GM20000 (cell line): Measurements from ENCODE around the gene HRAS.
A peak's percentile ranks its signal among the peaks of the same experiment; 100 is the strongest.

ENCODE experiments used
- DNase-seq: peaks from one replicate; pipeline ENCODE4 v3.0.0; 2012; ENCODE audit warnings: low spot score
- TF ChIP-seq, protein P1 (sequence below): IDR thresholded peaks from 2 replicates; pipeline ENCODE4 v1.5.1; 2012; ENCODE audit warnings: mild to moderate bottlenecking, control low read depth; ENCODE audit errors: extremely low read depth, missing control alignments

Gene HRAS

DNA sequence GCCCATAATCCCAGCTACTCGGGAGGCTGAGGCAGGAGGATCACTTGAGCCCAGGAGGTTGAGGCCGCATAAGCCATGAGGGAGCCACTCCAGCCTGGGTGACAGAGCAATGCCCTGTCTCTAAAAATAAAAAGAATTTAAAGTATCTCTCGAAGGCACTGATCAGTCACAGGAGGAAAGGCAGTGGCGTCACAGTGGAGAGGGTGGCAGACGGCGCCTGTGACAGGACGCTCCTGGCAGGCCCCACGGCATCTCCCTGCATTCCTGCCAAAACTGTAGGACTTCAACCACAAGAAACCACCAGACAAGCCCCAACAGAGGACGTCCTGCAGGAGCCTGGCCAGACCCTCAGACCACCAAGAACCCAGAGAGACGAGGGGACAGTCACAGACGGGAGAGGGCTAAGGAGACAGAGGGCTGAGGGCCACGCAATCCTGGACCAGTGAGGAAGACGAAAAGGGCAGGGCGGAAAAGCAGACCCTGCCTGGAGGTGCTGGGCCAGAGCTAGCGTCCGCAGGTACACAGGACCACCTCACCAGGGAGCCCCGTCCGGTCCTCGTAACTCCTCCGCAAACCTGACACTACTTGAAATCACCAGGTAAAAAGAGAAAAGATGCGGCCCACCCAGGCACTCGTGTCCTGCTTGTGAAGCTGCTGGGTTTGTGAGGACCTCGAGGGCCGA, 34.2 kb downstream of the HRAS start:
- peak; percentile 31 for DNase-seq

DNA sequence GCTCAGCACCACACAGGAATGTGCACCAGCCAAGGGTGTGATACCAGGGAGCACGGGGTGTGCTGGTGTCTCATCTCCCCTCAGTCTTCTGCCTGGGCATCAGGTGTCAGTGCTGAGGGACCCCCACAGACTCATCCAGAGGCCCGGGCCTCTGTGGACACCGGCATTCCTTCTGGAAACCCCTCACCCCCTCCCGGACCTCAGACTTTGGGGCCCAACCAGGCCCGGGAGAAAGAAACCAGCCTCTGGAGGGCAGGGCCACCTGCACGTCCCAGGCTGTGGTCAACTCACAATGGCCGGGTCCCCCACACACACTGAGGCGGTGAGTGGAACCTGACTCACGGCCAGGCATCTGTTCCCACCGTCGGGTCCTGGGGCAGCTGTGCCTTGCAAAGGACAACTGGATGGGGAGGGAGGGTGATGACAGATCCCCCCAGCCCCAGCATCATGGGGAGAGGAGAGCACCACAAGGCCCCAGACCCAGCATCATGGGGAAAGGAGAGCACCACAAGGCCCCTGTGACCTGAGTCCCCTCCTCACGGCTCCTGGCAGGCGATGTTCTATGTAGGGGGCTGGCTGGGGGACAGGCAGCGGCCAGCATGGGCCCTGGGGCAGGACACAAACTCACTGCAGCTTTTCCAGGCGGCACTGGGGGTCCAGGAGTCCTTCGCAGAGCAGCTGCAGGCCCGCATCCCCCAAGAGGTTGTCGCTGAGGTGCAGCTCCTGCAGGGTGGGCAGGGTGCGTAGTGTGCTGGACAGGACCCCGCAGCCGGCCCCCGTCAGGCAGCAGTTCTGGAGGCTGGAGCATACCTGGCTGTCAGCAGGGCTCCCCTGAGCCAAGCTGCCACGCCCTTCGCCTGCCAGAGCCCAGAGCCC, 35.9 kb downstream of the HRAS start:
- DNase-seq: no peak
- TF ChIP-seq, protein P1, sequence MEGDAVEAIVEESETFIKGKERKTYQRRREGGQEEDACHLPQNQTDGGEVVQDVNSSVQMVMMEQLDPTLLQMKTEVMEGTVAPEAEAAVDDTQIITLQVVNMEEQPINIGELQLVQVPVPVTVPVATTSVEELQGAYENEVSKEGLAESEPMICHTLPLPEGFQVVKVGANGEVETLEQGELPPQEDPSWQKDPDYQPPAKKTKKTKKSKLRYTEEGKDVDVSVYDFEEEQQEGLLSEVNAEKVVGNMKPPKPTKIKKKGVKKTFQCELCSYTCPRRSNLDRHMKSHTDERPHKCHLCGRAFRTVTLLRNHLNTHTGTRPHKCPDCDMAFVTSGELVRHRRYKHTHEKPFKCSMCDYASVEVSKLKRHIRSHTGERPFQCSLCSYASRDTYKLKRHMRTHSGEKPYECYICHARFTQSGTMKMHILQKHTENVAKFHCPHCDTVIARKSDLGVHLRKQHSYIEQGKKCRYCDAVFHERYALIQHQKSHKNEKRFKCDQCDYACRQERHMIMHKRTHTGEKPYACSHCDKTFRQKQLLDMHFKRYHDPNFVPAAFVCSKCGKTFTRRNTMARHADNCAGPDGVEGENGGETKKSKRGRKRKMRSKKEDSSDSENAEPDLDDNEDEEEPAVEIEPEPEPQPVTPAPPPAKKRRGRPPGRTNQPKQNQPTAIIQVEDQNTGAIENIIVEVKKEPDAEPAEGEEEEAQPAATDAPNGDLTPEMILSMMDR: no peak

More for the DNA sequence above, 34.2 kb downstream of the HRAS start:
- TF ChIP-seq, protein P1: no peak

DNA sequence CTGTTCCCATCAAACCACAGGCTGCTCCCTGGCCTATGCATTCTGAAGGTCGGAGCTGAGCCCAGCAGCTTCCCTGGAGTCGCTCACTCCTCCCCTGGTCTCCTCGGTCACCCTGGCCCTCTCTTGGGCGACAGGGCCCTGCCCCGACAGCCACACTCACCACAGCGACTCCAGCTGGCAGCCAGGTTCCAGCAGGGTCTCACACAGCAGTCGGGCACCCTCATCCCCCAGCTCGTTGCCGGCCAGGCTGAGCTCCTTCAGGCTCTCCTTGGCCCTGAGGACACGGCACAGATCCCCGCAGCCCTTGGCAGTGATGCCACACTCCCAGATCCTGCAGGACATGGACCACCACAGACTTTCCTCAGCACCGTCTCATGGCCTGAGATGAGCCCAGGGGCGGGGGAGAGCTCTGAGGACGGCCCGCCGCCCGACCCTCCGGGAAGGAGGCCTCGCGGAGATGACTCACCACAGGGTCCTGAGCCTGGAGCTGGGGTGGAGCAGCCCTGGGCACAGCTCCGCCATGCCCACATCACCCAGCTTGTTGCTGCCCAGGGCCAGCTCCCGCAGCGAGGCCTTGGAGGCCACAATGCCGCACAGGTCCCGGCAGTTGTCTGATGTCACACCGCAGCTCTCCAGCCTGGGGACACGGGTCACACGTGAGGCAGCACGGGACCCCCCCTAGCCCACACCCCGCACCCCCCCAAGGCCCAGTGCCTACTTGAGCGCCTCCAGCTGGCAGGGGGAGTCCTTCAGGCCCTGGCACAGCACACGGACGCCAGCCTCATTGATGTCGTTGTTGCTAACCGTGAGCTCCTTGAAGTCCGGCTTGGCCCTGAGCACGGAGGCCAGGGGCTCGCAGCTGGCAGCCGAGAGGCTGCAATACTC, 36.8 kb downstream of the HRAS start:
- no peak for DNase-seq
- TF ChIP-seq, protein P1: no peak

DNA sequence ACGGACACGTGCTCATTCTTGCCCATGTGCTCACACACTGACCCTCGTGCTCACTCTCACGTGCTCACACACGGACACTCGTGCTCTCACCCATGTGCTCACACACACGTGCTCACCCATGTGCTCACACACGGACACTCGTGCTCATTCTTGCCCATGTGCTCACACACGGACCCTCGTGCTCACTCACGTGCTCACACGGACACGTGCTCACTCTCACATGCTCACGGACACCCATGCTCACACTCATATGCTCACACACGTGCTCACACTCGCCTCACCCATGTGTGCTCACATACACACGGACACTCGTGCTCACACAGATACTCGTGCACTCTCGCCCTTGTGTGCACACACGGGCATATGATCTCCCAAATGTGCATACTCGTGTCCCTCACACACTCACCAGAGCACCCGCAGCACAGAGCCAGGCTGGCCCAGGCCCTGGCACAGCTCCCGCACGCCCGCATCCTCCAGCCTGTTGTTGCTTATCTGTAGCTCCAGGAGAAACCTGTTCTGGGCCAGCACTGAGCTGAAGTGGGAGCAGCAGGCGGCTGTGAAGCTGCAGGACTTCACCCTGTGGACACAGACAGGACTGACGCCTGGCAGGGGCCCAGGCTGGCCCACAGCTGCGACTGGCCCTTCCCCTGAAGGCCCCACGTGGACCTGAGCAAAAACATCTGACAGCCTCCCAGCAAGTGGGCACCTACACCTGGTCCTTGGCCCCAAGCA, 37.6 kb downstream of the HRAS start:
- no peak for DNase-seq
- TF ChIP-seq, protein P1: no peak

DNA sequence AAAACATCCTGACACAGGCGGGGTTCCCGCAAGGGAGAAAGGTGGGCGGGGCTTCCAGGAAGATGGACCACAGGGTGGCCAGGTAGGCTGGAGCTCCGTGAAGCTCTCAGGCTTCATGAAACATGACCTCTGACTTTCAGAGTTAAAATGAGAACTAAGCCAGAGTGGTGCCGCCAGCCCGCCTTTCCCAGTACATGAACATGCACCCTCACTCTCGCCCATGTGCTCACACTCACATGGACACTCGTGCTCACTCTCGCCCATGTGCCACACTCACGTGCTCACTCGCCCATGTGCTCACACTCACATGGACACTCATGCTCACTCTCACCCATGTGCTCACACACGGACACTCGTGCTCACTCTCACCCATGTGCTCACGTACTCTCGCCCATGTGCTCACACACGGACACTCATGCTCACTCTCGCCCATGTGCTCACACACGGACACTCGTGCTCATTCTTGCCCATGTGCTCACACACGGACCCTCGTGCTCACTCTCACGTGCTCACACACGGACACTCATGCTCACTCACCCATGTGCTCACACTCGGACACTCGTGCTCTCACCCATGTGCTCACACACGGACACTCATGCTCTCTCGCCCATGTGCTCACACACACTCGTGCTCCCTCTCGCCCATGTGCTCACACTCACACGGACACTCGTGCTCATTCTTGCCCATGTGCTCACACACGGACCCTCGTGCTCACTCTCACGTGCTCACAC, 38.4 kb downstream of the HRAS start:
- DNase-seq: no peak
- TF ChIP-seq, protein P1: no peak

DNA sequence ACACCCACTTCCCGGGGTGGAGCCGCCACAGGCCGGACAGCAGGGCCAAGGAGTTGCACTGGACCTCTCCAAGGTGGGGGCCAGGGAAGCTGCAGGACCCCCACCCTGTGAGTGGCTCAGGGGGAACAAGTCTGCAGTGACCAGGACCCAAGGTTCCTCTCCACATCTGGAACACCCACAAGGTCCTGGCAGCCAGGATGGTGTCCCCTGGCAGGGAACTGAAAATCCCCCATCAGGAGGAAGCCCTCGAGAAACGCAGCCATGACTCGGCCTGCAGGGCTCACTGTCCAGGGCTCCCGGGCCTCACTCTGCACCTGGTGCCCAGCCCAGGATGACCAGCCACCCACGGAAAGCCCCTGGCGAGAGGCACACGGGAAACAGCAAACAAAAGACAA, 39.8 kb downstream of the HRAS start:
- TF ChIP-seq, protein P1: no peak
- peak; percentile 12 for DNase-seq
